Osteocyte (in vitro differentiated cells): Measurements from ENCODE around the gene CHERP. TPM values are rescaled to one million over a fixed set of nuclear protein-coding genes. Genes with fewer than 3 reads are reported as not detected.
"Not testable (repeated sequence)": the region's sequence is repeated elsewhere in the genome, so short reads cannot be mapped to it uniquely, and the experiment has no call there.

Experiments used
- DNase-seq: peaks from one replicate; pipeline ENCODE4 v3.0.0; 2021; ENCODE audit warnings: mixed read lengths; ENCODE audit not compliant: unreplicated experiment; ENCODE audit errors: extremely low spot score
- H3K27ac Mint-ChIP-seq: one replicate; pipeline ENCODE4 v1.8.0; 2021; ENCODE audit warnings: mild to moderate bottlenecking, mixed read lengths; ENCODE audit not compliant: unreplicated experiment
- H3K27me3 Mint-ChIP-seq: one replicate; pipeline ENCODE4 v1.8.0; 2021; ENCODE audit warnings: mixed read lengths; ENCODE audit not compliant: unreplicated experiment
- H3K36me3 Mint-ChIP-seq: one replicate; pipeline ENCODE4 v1.8.0; 2021; ENCODE audit warnings: mixed read lengths; ENCODE audit not compliant: unreplicated experiment
- H3K4me1 Mint-ChIP-seq: one replicate; pipeline ENCODE4 v1.8.0; 2021; ENCODE audit warnings: mixed read lengths; ENCODE audit not compliant: unreplicated experiment
- H3K4me3 Mint-ChIP-seq: one replicate; pipeline ENCODE4 v1.8.0; 2021; ENCODE audit warnings: mild to moderate bottlenecking, moderate library complexity, mixed read lengths; ENCODE audit not compliant: unreplicated experiment
- H3K9me3 Mint-ChIP-seq: one replicate; pipeline ENCODE4 v1.8.0; 2021; ENCODE audit warnings: mixed read lengths; ENCODE audit not compliant: unreplicated experiment
- total RNA-seq: library from RNA; stranded (reverse); gene quantifications from 2 replicates; pipeline ENCODE4 v1.2.1, GENCODE V29; 2021
- TF ChIP-seq, protein P1 (sequence below): fragments of 200-600 bp; sonication (generic); IDR thresholded peaks from 2 replicates; pipeline ENCODE4 v1.5.0; 2021; ENCODE audit warnings: antibody characterized with exemption, mild to moderate bottlenecking, moderate library complexity

The CHERP gene
- total RNA-seq, 1 donor from 2014 or later, result 50.1 TPM

DNA sequence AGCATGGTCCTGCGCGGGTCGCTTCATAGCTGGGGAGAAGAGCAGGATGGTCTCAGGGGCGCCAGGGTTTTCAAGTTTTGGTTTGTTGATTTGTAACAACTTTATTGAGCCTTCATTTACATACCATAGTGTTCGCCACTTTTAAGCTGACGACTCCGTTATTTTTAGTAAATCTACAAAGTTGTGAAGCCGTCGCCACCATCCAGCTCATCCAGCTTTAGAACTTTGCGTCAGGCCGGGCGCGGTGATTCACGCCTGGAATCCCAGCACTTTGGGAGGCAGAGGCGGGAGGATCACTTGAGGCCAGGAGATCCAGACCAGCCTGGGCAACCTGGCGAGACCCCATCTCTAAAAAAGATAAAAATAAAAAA lies 45.6 kb downstream of the CHERP start:
- peak overlapping the region; percentile 95 for H3K27ac Mint-ChIP-seq
- H3K9me3 Mint-ChIP-seq, result no peaks in the 10 kb centered on the region

GRCh38 chr19:16495982-16496612 lies 46.1 kb downstream of the CHERP start, which contains the start of the genes C19orf44 and CALR3:
TSS of gene C19orf44 (plus strand) at chr19:16496394. CDS start at chr19:16500793, 4,399 bp downstream.
TSS of gene CALR3 (minus strand) at chr19:16496167. CDS start at chr19:16496129, 38 bp downstream.
- H3K9me3 Mint-ChIP-seq, result no peaks in the 10 kb centered on the region
- TF ChIP-seq, protein P1, sequence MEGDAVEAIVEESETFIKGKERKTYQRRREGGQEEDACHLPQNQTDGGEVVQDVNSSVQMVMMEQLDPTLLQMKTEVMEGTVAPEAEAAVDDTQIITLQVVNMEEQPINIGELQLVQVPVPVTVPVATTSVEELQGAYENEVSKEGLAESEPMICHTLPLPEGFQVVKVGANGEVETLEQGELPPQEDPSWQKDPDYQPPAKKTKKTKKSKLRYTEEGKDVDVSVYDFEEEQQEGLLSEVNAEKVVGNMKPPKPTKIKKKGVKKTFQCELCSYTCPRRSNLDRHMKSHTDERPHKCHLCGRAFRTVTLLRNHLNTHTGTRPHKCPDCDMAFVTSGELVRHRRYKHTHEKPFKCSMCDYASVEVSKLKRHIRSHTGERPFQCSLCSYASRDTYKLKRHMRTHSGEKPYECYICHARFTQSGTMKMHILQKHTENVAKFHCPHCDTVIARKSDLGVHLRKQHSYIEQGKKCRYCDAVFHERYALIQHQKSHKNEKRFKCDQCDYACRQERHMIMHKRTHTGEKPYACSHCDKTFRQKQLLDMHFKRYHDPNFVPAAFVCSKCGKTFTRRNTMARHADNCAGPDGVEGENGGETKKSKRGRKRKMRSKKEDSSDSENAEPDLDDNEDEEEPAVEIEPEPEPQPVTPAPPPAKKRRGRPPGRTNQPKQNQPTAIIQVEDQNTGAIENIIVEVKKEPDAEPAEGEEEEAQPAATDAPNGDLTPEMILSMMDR, result no peak
- peak within 1 kb of the TSS; percentile 99 for H3K4me3 Mint-ChIP-seq
- H3K4me1 Mint-ChIP-seq, result peaks cover 28% of the 10 kb centered on the region
- H3K27ac Mint-ChIP-seq, result peak within 1 kb of the TSS; percentile 95
- H3K27me3 Mint-ChIP-seq, result no peaks in the 10 kb centered on the region
- peak; percentile 99 for DNase-seq
- H3K36me3 Mint-ChIP-seq, result peaks cover 5% of the 10 kb centered on the region

More for the DNA sequence above, 45.6 kb downstream of the CHERP start:
- Mint-ChIP-seq H3K36me3 (peaks cover 7% of the 10 kb centered on the region), H3K4me3 (peak overlapping the region; percentile 99), H3K27me3 (no peaks in the 10 kb centered on the region), H3K4me1 (peaks cover 28% of the 10 kb centered on the region)
- TF ChIP-seq, protein P1, result no peak
- DNase-seq, result no peak

GRCh38 chr19:16486476-16486875 lies 55.8 kb downstream of the CHERP start:
- H3K9me3 Mint-ChIP-seq, H3K36me3 Mint-ChIP-seq, H3K27me3 Mint-ChIP-seq, H3K27ac Mint-ChIP-seq, H3K4me1 Mint-ChIP-seq, DNase-seq, H3K4me3 Mint-ChIP-seq: not testable (repeated sequence)

DNA sequence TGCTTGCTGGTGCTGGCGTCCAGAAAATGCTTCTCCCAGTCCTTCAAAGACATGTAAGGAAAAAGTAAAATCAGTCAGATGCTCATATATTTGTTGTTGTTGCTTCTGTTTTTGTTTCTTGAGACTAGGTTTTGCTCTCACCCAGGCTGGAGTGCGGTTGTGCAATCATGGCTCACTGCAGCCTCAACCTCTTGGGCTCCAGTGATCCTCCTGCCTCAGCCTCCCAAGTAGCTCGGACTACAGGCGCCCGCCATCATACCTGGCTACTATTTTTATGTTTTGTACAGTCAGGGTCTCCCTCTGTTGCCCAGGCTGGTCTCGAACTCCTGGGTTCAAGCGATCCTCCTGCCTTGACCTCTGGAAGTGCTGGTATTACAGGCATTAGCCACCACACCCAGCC lies 59.5 kb downstream of the CHERP start:
- Mint-ChIP-seq H3K4me3 (no peak overlapping the region), H3K27me3 (peaks cover 4% of the 10 kb centered on the region), H3K36me3 (no peaks in the 10 kb centered on the region), H3K4me1 (no peaks in the 10 kb centered on the region), H3K9me3 (no peaks in the 10 kb centered on the region), H3K27ac (no peak overlapping the region)
- no peak for DNase-seq
- TF ChIP-seq, protein P1, result no peak

GRCh38 chr19:16477311-16477710 lies 64.9 kb downstream of the CHERP start:
- no peak overlapping the region for H3K4me3 Mint-ChIP-seq
- H3K27ac Mint-ChIP-seq, result no peak overlapping the region
- H3K9me3 Mint-ChIP-seq, result no peaks in the 10 kb centered on the region
- H3K4me1 Mint-ChIP-seq, result peaks cover 2% of the 10 kb centered on the region
- no peaks in the 10 kb centered on the region for H3K36me3 Mint-ChIP-seq
- H3K27me3 Mint-ChIP-seq, result no peaks in the 10 kb centered on the region
- no peak for DNase-seq
- TF ChIP-seq, protein P1, result no peak
